Heart left ventricle (tissue), 16 donors: Measurements from ENCODE around the gene TLE5. TPM values are rescaled to one million over a fixed set of nuclear protein-coding genes. Genes with fewer than 3 reads are reported as not detected.
A peak's percentile ranks its signal among the peaks of the same experiment; 100 is the strongest.

Experiments
- ATAC-seq, 4 donors: fragments of 200-7000 bp; cut with Tn5 transposase; one replicate each; pipeline ENCODE4 v1.9.1; 2020 to 2022; ENCODE audit warnings: moderate library complexity in 4 of 4, mild to moderate bottlenecking in 3 of 4, moderate number of reproducible peaks in 1 of 4
- DNase-seq, 5 donors: peaks; one replicate each; pipeline ENCODE4 v3.0.0-alpha.2; 2020
- H3K27ac ChIP-seq, 12 donors: fragments of 200-600 bp; sonication (generic) in 4 of 12; one replicate each; pipeline versions ENCODE4 v1.5.0 to v1.8.0; 2016 to 2022; ENCODE audit warnings: mild to moderate bottlenecking in 2 of 12
- H3K27me3 ChIP-seq, 9 donors: fragments of 200-600 bp; sonication (generic) in 2 of 9; one replicate each; pipeline versions ENCODE4 v1.5.1 to v1.8.0; 2016 to 2022; ENCODE audit warnings: mild to moderate bottlenecking in 3 of 9
- H3K36me3 ChIP-seq, 9 donors: fragments of 200-600 bp; sonication (generic) in 2 of 9; one replicate each; pipeline versions ENCODE4 v1.5.0 to v1.8.0; 2018 to 2022; ENCODE audit warnings: mild to moderate bottlenecking in 2 of 9
- H3K4me1 ChIP-seq, 12 donors: fragments of 200-600 bp; sonication (generic) in 4 of 12; one replicate each; pipeline versions ENCODE4 v1.5.0 to v1.8.0; 2016 to 2022; ENCODE audit warnings: mild to moderate bottlenecking in 3 of 12
- H3K4me3 ChIP-seq, 12 donors: fragments of 200-600 bp; sonication (generic) in 4 of 12; one replicate each; pipeline versions ENCODE4 v1.5.0 to v1.8.0; 2017 to 2022; ENCODE audit warnings: mild to moderate bottlenecking in 9 of 12, moderate library complexity in 4 of 12
- H3K9me3 ChIP-seq, 12 donors: fragments of 200-600 bp; sonication (generic) in 4 of 12; one replicate each; pipeline versions ENCODE4 v1.5.0 to v1.8.0; 2016 to 2022; ENCODE audit warnings: mild to moderate bottlenecking in 1 of 12
- POLR2A ChIP-seq, 2 donors: fragments of 450-650 bp; IDR thresholded peaks; one replicate each; pipeline ENCODE4 v1.6.1; 2017; ENCODE audit warnings: antibody characterized with exemption in 2 of 2, mild to moderate bottlenecking in 2 of 2, moderate library complexity in 2 of 2
- WGBS, 4 donors: extraction: QIAGEN DNeasy Blood & Tissue Kit in 2 of 4; methylation state at CpG; one replicate each; pipeline versions ENCODE4 v1.1.5 to v1.1.7; 2013 to 2018; 5-methylcytosine and 5-hydroxymethylcytosine counted together
- intact Hi-C, 10 donors: fragments of 100-400 bp; cut with DNase I; formaldehyde crosslinking; loops; one replicate each; pipeline versions ENCODE4 v1.11.1 to v1.14.2; 2022
- polyA plus RNA-seq, 2 donors: library from polyadenylated mRNA; stranded (reverse); fragments of 200-250 nt; gene quantifications; one replicate each; pipeline ENCODE4 v1.2.3, GENCODE V29; 2013
- total RNA-seq, 9 donors: library from RNA; depleted of rRNA in 2 of 9; stranded (reverse); fragments of >200 nt in 2 of 9; fragmentation: NEBNext Ultra II Directional in 3 of 9; extraction: Animal tissue kit (Norgen Biotek cat#: 25700) in 3 of 9; gene quantifications; one replicate each; pipeline versions ENCODE4 v1.1.0 to v1.2.4, GENCODE V29; 2016 to 2023
- TF ChIP-seq, protein P1 (sequence below), 12 donors: fragments of 200-600 bp; sonication (generic) in 4 of 12; IDR thresholded peaks; one replicate each; pipeline versions ENCODE4 v1.5.0 to v1.8.0; 2018 to 2022; ENCODE audit warnings: antibody characterized with exemption in 12 of 12, mild to moderate bottlenecking in 5 of 12
- donor health status: ischemic (EF 13 %, LVEDD 7.1; RV severe dilation, severe dysfunction).
- donor health status: healthy with polysubstance abuse.
- donor health status: DM: no; HTN: yes; CAD: no.
- donor health status: DM: no; HTN: no; CAD: no.
- donor health status: ischemic (EF 25% LVEDD 6.9; RV normal size, moderate dysfunction).
- donor health status: ischemic (EF 25% LVEDD 5.7; RV mildly dilated, moderate dysfunction).
- donor health status: healthy.
- donor health status: DM: yes; HTN: yes; CAD: no.
- donor health status: ischemic (EF 35%, LVEDD 5.7; RV mildly dilated, moderate dysfunction).
- donor health status: nonischemic (EF 11% LVEDD 7.7; RV severe dilation, severe dysfunction).
- donor health status: DM: yes; HTN: yes; CAD: no.
- donor health status: PGD.
- donor health status: ischemic (EF 29% LVEDD 5.4; RV normal size, mild dysfunction).
- donor health status: nonischemic (EF 23%, LVEDD 6.1; RV moderate dilation, normal function).

Gene TLE5
- total and polyA plus RNA-seq, 11 donors = 593 to 1,459 (median 711) TPM

DNA sequence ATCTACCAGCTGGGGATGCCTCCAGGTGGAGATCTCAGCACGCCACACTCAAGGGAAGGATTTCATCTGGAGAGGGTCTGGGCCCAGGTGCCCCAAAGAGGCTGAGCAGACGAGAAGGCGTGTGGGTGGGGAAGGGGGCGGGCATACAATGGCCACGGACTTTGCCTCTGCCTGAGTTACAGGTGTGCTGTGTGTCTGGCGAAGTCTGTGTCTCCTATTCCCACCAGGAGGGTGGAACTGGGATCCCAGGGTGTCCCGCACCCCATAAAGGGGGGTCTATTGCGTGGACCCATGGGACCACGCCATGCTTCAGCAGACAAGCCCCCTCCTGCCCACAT lies 36.8 kb downstream of the TLE5 start:
- no peaks in the 10 kb centered on the region for H3K9me3 ChIP-seq
- peaks cover 0 to 29% (median 0%) of the 10 kb centered on the region in 9 donors for H3K27me3 ChIP-seq
- 87 to 100% (median 92%) methylated on average over 4 to 9 of the region's 9 CpGs for WGBS, 4 donors
- H3K4me3 ChIP-seq = no peak overlapping the region
- intact Hi-C loops = loop anchor here in 3 of 10 donors (5.0 kb wide), 3 partner anchors 38 to 58 kb away; no protein-coding TSS in a partner anchor
- DNase-seq = no peak
- TF ChIP-seq, protein P1, sequence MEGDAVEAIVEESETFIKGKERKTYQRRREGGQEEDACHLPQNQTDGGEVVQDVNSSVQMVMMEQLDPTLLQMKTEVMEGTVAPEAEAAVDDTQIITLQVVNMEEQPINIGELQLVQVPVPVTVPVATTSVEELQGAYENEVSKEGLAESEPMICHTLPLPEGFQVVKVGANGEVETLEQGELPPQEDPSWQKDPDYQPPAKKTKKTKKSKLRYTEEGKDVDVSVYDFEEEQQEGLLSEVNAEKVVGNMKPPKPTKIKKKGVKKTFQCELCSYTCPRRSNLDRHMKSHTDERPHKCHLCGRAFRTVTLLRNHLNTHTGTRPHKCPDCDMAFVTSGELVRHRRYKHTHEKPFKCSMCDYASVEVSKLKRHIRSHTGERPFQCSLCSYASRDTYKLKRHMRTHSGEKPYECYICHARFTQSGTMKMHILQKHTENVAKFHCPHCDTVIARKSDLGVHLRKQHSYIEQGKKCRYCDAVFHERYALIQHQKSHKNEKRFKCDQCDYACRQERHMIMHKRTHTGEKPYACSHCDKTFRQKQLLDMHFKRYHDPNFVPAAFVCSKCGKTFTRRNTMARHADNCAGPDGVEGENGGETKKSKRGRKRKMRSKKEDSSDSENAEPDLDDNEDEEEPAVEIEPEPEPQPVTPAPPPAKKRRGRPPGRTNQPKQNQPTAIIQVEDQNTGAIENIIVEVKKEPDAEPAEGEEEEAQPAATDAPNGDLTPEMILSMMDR (IDR thresholded peaks at IDR 0.05) = no peak
- TF ChIP-seq POLR2A (IDR thresholded peaks at IDR 0.05) = no peak
- peaks cover 0 to 17% (median 5%) of the 10 kb centered on the region in 12 donors for H3K4me1 ChIP-seq
- ATAC-seq = no peak
- peaks cover 0 to 5% (median 0%) of the 10 kb centered on the region in 9 donors for H3K36me3 ChIP-seq
- H3K27ac ChIP-seq = no peak overlapping the region

DNA sequence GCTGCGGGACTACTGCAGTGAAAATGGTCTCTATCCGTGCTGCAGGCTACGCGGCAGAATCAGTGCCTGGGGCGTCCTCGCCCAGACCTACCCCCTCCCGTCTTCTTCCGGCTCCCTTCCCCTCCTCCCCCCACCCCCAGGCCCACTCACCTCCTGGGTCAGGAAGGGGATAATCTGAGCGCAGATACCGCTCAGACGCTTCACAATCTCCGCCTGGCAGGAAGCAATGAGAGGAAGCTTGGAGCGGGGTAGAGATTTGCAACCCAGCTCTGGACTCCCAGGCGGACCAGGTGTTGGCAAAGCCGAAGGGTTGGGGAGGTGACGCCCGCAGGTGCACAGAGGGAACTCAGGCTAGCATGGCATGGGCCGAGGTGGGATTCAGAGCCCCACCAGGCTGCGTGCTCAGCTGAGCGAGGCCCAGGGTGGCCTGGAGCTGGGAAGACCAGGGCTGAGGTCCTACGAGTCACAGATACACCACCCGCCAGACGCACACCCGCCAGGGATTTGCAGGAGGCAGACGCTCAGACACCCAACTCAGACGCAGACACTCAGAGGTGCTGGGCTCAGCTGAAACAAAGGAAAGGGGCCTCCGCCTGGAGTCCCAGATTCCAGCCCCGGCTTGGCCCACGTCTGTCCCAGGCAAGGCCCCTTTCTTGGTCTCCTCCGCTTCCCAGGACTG lies 37.3 kb downstream of the TLE5 start:
- WGBS, 4 donors = 67 to 84% (median 78%) methylated on average over 29 to 30 of the region's 30 CpGs
- no peak overlapping the region for H3K4me3 ChIP-seq
- DNase-seq = no peak
- H3K27ac ChIP-seq = no peak overlapping the region
- TF ChIP-seq POLR2A (IDR thresholded peaks at IDR 0.05) = no peak
- TF ChIP-seq, protein P1 (IDR thresholded peaks at IDR 0.05) = no peak
- peaks cover 0 to 25% (median 0%) of the 10 kb centered on the region in 9 donors for H3K27me3 ChIP-seq
- H3K36me3 ChIP-seq = peaks cover 0 to 5% (median 0%) of the 10 kb centered on the region in 9 donors
- H3K4me1 ChIP-seq = peaks cover 0 to 17% (median 5%) of the 10 kb centered on the region in 12 donors
- no peaks in the 10 kb centered on the region for H3K9me3 ChIP-seq
- intact Hi-C loops = loop anchor here in 4 of 10 donors (5.0 kb wide), 3 partner anchors 38 to 58 kb away; no protein-coding TSS in a partner anchor
- peak in 2 of 4 donors; percentile 6 to 13 for ATAC-seq

- intact Hi-C loops = loop anchor here in 1 of 10 donors (5.0 kb wide), 1 partner anchor 37 kb away; no protein-coding TSS in a partner anchor
- Histone ChIP-seq H3K27me3 (peaks cover 0 to 20% (median 0%) of the 10 kb centered on the region in 9 donors), H3K4me3 (no peak overlapping the region), H3K4me1 (peaks cover 0 to 14% (median 2%) of the 10 kb centered on the region in 12 donors), H3K27ac (no peak overlapping the region), H3K9me3 (no peaks in the 10 kb centered on the region), H3K36me3 (peaks cover 0 to 10% (median 0%) of the 10 kb centered on the region in 9 donors)
- ATAC-seq (no peak), DNase-seq (no peak)
- 78 to 92% (median 82%) methylated on average over 4 to 5 of the region's 5 CpGs for WGBS, 4 donors
- no peak for TF ChIP-seq POLR2A (IDR thresholded peaks at IDR 0.05)
- TF ChIP-seq, protein P1 (IDR thresholded peaks at IDR 0.05) = no peak
Measured at GRCh38 chr19:3024509-3024869, 37.8 kb downstream of the TLE5 start.

DNA sequence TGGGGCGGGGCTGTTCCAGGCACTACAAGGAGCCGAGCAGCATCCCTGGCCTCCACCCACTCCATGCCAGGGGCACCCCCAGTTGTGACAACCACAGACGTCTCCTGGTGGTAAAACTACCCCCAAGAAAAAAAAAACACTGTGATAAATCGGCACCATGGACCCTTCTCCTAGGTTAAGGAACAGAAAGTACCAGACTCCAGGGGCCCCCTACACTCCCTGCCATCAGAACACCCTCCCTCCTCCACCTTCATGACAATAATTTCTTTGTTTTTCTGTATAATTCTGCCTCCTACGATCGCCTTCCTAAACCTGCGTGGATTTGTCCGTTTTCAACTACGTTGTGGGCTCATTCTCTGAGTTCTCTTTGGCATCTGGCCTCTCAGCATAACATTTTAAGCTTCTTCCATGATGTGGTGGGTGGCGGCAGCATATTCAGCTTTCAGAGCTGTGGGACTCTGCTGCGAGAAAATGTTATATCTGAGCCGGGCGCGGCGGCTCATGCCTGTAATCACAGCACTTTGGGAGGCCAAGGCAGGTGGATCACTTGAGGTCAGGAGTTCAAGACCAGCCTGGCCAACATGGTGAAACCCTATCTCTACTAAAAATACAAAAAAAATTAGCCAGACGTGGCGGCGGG lies 41.9 kb downstream of the TLE5 start:
- DNase-seq = no peak
- Histone ChIP-seq H3K27ac (no peak overlapping the region), H3K4me1 (no peaks in the 10 kb centered on the region), H3K36me3 (peaks cover 0 to 18% (median 1%) of the 10 kb centered on the region in 9 donors), H3K9me3 (no peaks in the 10 kb centered on the region), H3K4me3 (no peak overlapping the region), H3K27me3 (peaks cover 0 to 3% (median 0%) of the 10 kb centered on the region in 9 donors)
- no peak for ATAC-seq
- 86 to 90% (median 88%) methylated on average over 18 of the region's 18 CpGs for WGBS, 4 donors
- intact Hi-C loops = loop anchor here in 1 of 10 donors (5.0 kb wide), 1 partner anchor 33 kb away; no protein-coding TSS in a partner anchor
- TF ChIP-seq, protein P1 (IDR thresholded peaks at IDR 0.05) = no peak
- no peak for TF ChIP-seq POLR2A (IDR thresholded peaks at IDR 0.05)
